Activated T-cell treated with anti-CD3 and anti-CD28 coated beads, Interleukin-2, amount 50 U/mL, for 48 hours (primary cell): Measurements from ENCODE around the gene G6PC2.
"Not testable (repeated sequence)": the region's sequence is repeated elsewhere in the genome, so short reads cannot be mapped to it uniquely, and the experiment has no call there.

Experiments
- DNase-seq, 2 experiments: peaks; one replicate each; pipeline ENCODE4 v3.0.0-alpha.2; 2020

The G6PC2 gene

DNA sequence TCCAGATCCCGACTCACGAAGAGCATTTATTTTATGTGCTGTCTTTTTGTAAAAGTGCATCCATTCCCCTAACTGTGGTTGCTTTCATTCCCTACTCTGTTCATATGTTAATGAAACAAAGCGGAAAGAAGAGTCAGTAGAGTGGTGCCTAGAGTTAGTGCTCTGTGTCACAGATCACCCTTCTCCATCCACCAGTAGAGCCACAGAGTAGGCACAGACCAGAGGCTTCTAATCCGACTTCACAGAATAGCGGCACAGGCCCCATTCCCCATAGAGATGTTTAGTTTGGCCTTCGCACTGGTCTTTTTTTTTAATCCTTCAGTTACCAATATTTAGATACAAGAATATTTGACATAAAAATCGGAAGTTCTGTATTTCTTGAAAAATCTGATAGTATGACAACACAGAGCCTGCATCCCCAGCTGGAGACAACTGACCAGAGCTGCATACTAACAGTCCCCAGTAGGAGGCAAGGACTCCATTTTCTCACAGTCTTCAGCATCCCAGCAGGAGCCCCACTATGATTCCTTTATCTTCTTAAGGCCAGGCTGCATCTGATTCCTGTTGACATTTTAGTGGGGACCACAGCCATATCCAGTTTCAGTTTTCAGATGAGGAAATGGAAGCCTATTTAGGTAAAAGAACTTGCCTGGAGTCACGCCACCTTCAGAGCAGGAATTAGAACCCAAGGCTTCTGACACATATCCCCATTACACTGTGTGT is 7.0 kb downstream of the G6PC2 start:
- DNase-seq = no peak

DNA sequence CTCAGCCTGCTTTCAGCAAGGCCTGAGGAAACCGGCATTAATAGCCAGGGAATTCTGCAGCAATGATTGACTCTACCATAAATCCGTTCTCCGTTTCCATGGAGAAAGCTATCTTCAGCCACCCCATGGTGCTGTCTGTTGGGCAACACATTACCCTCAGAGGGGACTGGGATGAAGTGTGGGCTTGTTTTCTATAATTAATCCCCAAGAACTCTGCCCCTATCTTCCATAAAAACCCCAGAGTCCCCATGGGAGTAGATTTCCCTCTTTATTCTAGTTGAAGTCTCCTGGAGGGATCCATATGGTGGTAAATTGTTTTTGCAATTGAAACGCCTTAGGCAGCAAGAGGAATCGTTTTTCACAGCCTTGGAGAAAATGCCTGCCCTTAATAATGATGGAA is 9.2 kb downstream of the G6PC2 start:
- DNase-seq = no peak

DNA sequence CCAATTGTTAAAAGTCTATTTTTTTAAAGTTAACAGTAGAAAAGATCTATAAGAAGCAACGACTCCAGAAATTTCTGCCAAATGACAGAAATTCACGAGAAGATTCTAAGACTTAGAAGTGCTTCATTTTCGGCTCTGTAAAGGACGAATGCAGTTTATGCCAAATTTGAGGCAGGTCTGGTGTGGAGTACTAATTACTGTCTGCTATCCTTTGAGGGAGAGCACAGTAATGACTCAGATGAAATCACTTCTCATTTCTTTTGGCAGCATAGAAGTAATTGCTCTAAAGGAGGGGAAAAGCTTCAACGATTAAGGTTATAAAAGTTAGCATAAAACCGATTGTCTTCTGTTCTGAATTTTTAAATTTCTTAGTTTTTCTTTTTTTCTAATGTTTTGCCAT is 11.4 kb downstream of the G6PC2 start:
- DNase-seq = no peak

DNA sequence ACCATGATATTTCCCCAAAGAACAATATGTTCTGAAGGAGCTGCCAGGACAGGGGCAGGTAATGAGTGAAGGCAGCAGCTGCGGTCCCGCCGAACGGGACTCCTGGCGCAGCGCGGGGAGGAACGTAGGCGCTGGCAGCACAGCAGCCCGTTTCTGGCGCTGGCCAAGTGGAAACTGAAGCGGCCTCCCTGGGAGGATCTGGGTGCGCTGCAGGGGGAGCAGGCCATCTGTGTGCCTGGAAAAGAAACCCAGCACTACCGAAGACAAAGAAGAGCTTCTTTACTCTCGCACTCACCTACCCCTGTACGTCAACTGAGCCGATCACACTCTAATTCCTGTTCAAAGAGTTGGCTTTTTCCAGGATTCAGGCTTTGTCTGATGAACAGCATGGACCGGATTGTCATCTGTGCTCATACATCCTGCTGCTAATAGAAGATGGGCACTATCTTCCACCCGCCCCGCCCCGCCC is 11.8 kb downstream of the G6PC2 start:
- peak in 1 of 2 experiments; percentile 22 for DNase-seq

DNA sequence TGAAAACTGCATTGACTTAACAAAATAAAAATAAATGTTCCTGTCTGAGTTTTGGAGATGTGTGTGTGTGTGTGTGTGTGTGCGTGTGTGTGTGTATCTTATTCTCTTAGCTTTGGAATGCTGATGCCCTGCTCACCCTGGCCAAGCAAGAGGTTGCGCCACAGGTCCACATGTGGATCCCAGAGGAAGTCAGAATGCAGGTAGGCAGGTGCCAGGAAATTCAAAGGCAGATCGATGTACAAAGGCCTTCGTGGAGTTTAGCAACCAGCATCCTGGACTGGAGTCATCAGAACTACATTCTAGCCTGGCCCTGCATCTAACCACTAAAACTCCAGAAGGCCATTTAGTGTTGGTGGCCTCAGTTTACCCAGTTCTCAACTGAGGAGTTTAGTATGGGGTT is 12.4 kb downstream of the G6PC2 start:
- DNase-seq = no peak

DNA sequence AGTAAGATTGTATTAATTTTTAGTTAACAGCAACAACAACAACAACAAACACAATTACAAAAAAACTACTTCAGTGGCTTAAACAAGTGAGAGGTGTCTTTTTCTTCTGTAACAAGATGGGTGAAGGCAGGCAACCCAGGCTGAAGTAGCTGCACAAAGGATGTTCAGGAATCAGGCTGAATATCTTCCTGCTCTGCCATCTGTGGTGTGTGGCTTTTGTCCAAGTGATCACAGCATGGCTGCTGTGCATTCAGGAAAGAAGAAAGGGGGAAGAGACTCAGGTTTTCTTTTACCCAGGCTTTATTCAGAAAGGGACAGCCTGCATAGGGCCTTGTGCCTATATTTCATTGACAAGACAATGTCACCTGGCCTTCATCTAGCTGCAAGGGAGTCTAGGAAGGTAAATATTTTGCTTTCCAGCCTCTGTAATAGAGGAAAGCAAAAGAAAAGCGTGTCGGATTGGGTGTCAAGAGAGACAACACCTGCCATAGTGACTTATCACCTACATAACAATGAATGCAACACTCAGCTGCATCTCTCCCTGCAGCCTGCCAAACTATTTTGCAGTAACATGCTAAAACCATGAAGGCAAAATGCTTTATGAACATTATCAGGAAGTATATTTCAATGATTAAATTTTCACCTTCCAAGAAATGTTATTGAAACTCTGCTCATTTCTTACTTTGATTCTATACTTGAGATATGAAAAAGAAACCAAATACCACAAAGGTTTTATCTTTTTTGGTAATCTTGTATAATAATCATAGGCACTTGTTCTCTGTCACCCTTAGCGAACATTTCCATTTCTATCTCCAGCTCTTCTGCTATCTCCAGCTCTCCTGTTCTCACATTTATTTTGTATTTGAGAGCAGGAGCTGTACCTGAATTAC is 14.6 kb downstream of the G6PC2 start:
- DNase-seq = peak in 1 of 2 experiments; percentile 17

DNA sequence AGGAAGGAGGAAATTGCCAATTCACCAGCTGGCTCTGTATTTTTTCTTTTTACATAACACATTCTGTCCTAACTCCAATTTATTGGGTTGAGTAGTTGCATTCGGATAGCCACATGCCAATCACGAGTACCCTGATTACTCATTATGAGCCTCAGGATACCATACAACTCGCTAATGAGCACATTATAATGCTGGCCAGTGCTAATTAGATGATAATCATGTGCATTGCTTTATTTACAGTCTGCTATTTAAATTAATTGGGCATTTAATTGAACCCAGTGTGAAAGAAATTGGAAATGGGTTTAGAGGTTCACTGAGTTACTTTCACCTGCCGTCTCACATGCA is 15.2 kb downstream of the G6PC2 start:
- DNase-seq = no peak

DNA sequence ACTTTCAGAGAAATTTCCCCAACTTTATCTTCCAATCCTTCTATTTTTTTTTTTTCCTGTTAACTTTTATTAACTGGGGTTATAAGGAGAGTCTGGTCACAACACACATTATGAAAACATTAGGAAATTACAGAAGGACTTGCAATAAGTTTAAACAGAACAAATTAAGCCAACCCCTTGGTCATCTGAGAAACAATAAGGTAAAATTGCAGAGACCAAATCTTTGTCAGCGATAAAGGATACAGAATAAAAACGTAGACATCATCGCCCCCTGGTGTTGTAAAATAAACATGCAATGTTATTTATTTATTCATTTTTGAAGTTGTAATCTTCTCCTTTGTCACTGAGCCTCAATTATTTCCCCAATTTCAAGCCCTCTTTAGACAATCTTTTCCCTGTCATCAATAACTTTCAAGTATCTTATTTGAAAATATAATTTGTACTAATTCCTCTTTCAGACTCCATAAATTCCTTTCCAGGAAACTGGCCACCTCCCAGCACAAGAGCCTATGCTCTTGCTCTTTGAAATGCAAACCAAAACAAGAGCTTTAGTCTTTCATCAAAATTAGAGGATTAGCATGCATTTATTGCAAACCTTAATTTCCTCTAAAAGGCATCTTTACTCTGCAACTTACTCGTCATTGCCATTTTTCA is 19.5 kb downstream of the G6PC2 start:
- no peak for DNase-seq

DNA sequence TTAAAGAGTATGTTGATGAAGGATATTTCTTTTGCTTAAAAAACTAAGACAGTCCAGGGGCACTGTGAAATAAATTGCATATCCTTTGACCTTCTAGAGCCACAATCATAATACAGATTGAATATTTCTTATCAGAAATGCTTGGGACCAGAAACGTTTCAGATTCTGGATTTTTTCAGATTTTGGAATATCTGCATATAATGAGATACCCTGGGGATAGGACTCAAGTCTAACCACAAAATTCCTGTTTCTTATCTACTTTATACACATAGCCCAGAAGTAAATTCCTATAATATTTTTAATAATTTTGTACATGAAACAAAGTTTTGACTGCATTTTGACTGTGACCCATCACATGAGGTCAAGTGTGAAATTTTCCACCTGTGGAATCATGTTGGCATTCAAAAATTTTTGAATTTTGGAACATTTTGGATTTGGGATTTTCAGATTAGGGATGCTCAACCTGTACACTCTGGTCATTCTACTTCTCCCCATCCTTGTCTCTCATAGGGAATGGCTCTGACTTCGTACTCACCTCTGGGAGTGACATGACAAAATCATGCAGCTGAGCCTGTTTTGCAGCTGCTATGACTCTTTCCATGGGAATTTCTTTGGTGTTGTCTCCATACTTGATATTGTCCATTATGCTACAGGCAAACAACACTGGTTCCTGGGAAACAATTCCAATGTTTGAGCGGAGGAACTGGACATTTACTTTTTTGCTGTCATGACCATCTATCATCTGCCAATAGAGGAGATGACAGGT is 25.7 kb downstream of the G6PC2 start:
- no peak for DNase-seq

DNA sequence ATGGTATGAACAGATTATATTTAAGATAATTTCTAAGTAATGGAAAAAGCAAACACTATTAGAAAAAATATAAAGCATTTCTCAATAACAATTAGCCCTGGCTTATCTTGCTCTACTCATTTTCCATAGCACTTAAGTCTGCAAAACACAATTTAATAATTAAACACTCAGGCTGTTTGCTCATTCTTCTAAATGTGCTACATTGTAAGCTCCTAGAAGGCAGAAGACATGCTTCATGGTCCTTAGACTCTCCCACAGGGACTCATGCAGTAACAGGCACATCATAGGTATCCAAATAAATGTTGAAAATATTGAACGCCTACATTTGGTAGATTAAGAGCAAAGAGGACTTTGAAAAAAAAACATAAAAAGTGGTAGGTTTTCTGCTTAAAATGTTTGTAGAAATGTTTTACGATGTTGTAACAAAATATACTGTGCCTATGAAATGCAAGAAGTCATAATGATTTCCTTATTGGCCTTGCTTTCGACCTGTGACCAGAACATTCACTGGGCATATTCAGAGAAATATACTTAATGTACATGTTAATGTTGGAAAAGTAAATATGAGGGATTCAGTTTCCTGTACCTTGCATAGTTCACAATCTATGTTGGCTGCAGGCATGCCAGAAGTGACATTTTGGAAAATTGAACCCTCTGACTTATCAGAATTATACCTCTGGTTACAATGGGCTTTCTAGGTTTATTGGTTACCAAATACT is 27.2 kb downstream of the G6PC2 start:
- no peak for DNase-seq

DNA sequence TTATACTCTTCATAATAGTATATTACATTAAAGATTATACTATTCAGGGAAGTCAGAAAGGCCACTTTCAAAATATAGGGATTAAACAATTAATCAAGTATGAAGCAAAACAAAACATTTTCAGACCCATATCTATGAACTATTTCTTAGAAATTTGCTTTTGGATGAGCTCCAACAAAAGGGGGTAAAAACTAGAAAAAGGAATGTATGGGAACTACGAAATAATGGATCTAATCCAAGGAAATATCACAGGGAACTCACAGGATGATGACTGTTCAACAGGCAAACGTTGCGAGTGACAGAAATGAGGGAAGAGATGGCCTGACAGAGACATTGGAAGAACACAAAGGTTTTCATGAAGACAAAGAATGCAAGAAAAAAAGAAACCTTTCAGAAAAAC is 27.9 kb downstream of the G6PC2 start:
- DNase-seq = no peak

DNA sequence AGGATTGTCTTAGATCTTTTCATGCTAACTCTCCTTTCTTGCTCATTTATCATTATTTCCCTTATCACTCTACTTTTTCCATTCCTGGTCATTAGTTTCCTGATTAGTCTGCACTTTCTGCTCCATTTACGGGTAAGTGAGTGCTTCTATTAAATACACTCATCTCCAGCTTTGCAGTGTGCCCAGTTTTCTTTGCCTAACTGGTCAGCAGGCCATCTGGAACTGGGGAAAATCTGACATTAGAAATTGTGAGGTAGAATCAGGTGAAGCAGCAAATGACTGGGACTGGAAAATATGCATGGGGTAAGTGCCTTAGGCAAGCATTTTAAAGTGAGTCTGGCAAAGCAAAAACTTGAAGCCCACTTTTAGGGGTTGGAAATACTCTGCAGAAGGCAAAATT is 29.2 kb downstream of the G6PC2 start:
- no peak for DNase-seq

DNA sequence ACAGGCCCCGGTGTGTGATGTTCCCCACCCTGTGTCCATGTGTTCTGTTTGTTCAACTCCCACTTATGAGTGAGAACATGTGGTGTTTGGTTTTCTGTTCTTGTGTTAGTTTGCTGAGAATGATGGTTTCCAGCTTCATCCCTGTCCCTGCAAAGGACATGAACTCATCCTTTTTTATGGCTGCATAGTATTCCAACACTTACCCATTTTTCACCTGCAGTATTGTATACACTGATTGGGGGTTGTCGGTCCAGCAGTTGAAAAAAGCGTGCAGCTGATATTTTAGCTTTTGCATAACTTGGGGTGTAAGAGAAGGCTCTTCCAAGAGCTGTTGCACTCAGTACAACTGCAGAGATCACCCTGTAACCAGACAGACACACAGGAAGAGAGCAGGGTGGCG is 31.1 kb downstream of the G6PC2 start:
- DNase-seq = not testable (repeated sequence)

DNA sequence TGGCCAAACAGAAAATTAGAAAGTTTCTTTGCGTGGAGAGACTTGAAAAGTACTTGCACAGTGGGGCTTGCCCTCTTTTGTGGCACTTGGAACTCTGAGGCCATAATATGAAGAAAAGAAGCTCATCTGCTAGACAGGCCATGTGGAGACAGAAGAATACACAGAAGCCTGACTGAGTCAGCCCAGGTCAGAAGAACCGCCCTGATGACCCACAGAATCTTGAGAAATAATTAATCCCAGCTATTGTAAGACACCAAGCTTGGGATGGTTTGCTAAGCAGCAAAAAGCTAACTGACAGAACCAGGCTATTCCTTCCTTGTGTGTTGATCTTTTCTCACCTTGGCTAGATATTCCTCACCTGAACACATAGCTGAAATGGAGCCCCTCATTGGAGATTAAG is 33.7 kb downstream of the G6PC2 start:
- no peak for DNase-seq

DNA sequence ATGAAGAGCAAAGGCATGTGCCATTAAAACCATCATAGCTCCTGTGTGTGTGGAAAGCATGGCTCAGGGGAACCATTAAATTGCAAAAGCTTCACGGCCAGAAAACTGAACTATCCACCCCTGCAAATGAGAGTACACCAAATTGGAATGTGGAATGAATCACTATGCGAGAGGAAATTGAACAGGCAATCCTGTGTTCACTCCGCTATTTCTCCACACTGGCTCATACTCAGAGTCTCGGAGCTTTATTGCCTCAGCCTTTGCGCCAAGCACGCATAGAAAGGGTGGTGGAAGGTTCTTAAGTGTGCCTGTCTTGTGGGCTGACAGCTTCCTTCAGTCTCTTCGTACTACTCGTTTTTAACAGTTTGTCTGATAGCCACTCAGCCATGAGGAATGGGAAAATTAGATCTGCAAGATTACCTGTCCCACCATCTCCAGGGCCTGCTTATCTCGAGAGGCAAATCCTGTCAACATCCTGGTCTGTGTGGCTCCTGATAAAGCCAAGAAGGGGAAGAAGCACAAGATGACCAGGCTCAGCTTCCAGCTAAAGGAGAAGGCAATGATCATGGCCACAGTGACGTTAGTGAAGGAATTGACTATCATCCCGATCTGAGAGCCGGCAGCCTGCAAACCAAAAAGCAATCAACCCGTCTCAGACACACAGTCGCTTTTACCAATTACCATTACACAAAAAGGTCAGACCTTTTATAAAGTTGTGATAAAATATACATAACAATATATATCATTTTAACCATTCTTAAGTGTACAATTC is 34.9 kb downstream of the G6PC2 start:
- no peak for DNase-seq

DNA sequence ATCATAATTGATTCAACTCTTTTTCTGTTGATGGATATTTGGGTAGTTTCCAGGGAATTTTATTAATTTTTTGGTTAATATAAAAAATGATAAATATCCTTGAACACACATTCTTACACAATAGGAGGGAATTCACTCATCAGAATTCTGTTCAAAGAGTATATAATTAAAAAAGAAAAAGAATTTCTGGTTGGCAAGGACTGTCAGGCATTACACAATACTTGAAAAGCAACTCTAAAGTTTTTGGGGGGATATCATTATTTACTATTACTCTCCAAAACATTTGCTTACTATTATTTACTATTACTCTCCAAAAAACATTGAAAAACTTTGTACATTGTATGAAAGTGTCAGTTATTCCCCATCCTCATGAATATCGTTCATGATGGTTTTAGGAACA is 38.0 kb downstream of the G6PC2 start:
- DNase-seq = no peak

DNA sequence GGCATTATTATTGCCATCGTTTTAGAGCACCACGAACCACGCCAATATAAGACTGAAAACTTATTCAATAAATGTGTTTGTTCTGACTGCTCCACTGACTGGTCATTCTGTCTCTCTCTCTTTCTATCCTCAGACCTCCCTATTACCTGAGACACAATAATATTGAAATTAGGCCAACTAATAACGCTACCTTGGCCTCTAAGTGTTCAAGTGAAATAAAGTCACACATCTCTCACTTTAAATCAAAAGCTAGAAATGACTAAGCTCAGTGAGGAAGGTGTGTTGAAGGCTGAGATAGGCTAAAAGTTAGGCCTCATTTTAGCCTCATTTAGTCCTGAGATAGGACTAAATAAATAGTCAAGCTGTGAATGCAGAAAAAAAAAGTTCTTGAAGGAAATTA is 38.8 kb downstream of the G6PC2 start:
- no peak for DNase-seq

DNA sequence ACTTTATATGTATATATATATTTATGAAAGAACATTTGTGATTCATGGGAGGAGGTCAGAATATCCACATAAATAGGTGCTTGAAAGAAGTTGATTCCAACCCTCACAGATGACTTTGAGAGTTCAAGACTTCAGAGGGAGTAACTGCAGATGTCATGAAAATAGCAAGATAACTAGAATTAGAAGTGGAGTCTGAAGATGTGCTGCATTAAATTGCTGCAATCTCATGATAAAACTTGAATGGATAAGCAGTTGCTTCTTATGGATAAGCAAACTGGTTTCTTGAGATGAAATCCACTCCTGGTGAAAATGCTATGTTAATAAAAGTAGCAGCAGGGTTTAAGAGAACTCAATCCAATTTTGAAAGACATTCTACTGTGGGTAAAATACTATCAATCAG is 40.2 kb downstream of the G6PC2 start:
- DNase-seq = no peak

DNA sequence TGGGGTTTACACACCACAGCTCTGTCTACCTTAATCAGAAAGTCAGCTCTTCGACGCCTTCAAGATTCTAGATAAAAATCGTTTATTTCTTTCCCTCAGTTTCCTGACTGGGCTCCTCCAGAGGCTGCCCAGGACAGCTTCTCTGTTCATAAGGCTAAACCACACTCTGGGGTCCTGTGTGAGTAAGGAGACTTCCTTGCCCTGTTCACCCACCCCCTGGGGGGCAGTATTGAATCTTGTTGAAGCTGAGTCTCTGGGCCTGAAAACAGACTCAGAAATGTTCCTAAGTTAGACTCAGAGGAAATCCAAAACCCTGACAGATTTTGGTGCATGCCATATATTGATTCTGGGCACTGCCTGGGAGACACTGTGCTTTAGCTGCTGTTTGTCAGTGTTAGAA is 43.0 kb downstream of the G6PC2 start:
- DNase-seq = no peak

DNA sequence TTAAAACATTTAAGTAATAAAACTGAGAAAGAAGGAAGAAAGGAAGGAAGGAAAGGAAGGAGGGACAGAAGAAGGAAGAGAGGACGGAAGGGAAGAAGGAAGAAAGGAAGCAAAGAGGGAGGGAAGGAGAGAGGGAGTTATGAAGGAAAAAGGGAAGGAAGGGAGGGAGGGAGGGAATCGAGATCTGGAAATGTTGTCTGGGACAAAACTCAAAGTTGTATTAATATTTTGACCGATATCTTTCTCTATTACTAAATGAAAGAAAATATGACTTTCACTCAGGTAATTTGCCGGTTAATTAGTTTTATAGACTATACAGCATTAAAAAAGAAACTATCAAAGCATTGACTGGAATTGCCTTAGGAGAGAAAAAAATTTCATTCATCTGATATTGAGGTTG is 44.4 kb downstream of the G6PC2 start:
- DNase-seq = no peak

DNA sequence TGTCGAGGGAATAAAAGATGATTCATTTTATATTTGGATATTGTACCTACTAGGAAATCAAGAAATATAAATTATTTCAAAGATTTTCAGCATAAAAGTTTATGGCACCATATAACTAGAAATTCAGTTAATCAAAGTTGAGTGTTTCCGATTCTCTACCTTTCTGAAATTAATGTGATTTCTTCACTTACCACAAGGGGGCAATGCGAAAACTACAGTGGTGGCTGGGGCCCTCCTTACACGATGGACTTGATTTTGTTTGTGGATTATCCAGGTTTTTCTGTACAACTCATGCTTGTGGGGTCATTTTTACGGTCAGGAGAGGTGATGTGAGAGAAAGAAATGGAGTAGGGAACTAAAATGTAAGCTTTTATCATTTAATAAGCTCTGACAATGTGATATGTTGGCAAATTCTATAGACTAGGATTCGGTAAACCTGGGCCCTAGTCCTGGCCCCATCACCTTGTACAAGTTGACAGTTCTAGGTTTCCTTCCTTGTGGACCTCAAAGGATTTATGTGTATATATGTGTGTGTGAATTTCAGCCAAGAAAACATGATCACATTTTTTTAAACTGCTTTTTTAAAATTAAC is 47.6 kb downstream of the G6PC2 start:
- DNase-seq = no peak
